SJCRH30 (cell line): ENCODE results near the gene PRKN. TPM values are rescaled to one million over a fixed set of nuclear protein-coding genes. Genes with fewer than 3 reads are reported as not detected.

Experiments used
- DNase-seq, 2 experiments: peaks; one replicate each; pipeline ENCODE4 v3.0.0-alpha.2; 2015 to 2020
- H3K27ac ChIP-seq: fragments of 250-450 bp; sonication (Bioruptor Pico); 2 replicates; pipeline ENCODE4 v1.5.1; 2020; ENCODE audit warnings: mild to moderate bottlenecking, moderate library complexity
- H3K27me3 ChIP-seq: fragments of 250-450 bp; sonication (Bioruptor Pico); 2 replicates; pipeline ENCODE4 v1.5.1; 2020; ENCODE audit warnings: mild to moderate bottlenecking, moderate library complexity
- H3K36me3 ChIP-seq: fragments of 250-450 bp; sonication (Bioruptor Pico); 2 replicates; pipeline ENCODE4 v1.5.1; 2020; ENCODE audit warnings: mild to moderate bottlenecking, moderate library complexity
- H3K4me1 ChIP-seq: fragments of 250-450 bp; sonication (Bioruptor Pico); 2 replicates; pipeline ENCODE4 v1.5.1; 2020; ENCODE audit warnings: mild to moderate bottlenecking, moderate library complexity
- H3K4me3 ChIP-seq: fragments of 250-450 bp; sonication (Bioruptor Pico); 2 replicates; pipeline ENCODE4 v1.5.1; 2020; ENCODE audit warnings: mild to moderate bottlenecking, moderate library complexity
- H3K9me3 ChIP-seq: fragments of 250-450 bp; sonication (Bioruptor Pico); replicated peaks from 2 replicates; pipeline ENCODE4 v1.5.1; 2020; ENCODE audit warnings: mild to moderate bottlenecking, moderate library complexity
- total RNA-seq: library from RNA; depleted of rRNA; stranded (reverse); fragments of >200 nt; shearing (Covaris generic); gene quantifications from 2 replicates; pipeline ENCODE4 v1.2.3, GENCODE V29; 2014

The PRKN gene
- total RNA-seq, 1 experiment from 2014 or later: not detected

GRCh38 chr6:161924516-161925116, 803.0 kb downstream of the PRKN start:
- H3K27ac ChIP-seq: no peak overlapping the region
- no peaks in the 10 kb centered on the region for H3K9me3 ChIP-seq
- H3K4me3 ChIP-seq: no peak overlapping the region
- DNase-seq: no peak
- no peaks in the 10 kb centered on the region for H3K36me3 ChIP-seq
- H3K4me1 ChIP-seq: no peaks in the 10 kb centered on the region
- H3K27me3 ChIP-seq: no peaks in the 10 kb centered on the region; the same call in 1 of the 2 replicates

GRCh38 chr6:161922631-161923119, 804.9 kb downstream of the PRKN start:
- no peak overlapping the region for H3K27ac ChIP-seq
- no peaks in the 10 kb centered on the region for H3K9me3 ChIP-seq
- H3K27me3 ChIP-seq: no peaks in the 10 kb centered on the region; the same call in 1 of the 2 replicates
- peak; percentile 53 to 62 for DNase-seq
- no peaks in the 10 kb centered on the region for H3K4me1 ChIP-seq
- no peak overlapping the region for H3K4me3 ChIP-seq
- no peaks in the 10 kb centered on the region for H3K36me3 ChIP-seq

GRCh38 chr6:161921602-161922395, 805.8 kb downstream of the PRKN start:
- H3K4me1 ChIP-seq: no peaks in the 10 kb centered on the region
- DNase-seq: no peak
- no peak overlapping the region for H3K4me3 ChIP-seq
- no peaks in the 10 kb centered on the region for H3K36me3 ChIP-seq
- no peaks in the 10 kb centered on the region; the same call in 1 of the 2 replicates for H3K27me3 ChIP-seq
- no peak overlapping the region for H3K27ac ChIP-seq
- no peaks in the 10 kb centered on the region for H3K9me3 ChIP-seq

- DNase-seq: no peak
- no peaks in the 10 kb centered on the region for H3K27me3 ChIP-seq
- no peak overlapping the region for H3K27ac ChIP-seq
- no peaks in the 10 kb centered on the region for H3K9me3 ChIP-seq
- H3K4me3 ChIP-seq: no peak overlapping the region
- no peaks in the 10 kb centered on the region for H3K4me1 ChIP-seq
- no peaks in the 10 kb centered on the region for H3K36me3 ChIP-seq
These were observed 807.9 kb downstream of the PRKN start for GRCh38 chr6:161919691-161920090.

- Histone ChIP-seq H3K27ac (no peak overlapping the region), H3K4me1 (no peaks in the 10 kb centered on the region), H3K4me3 (no peak overlapping the region), H3K36me3 (no peaks in the 10 kb centered on the region), H3K27me3 (no peaks in the 10 kb centered on the region), H3K9me3 (no peaks in the 10 kb centered on the region)
- DNase-seq: no peak
These were observed 808.8 kb downstream of the PRKN start for GRCh38 chr6:161918628-161919205.

GRCh38 chr6:161918109-161918531, 809.4 kb downstream of the PRKN start:
- Histone ChIP-seq H3K9me3 (no peaks in the 10 kb centered on the region), H3K27ac (no peak overlapping the region), H3K27me3 (no peaks in the 10 kb centered on the region), H3K4me3 (no peak overlapping the region), H3K36me3 (no peaks in the 10 kb centered on the region), H3K4me1 (no peaks in the 10 kb centered on the region)
- no peak for DNase-seq

- no peak for DNase-seq
- H3K36me3 ChIP-seq: no peaks in the 10 kb centered on the region
- H3K27ac ChIP-seq: no peak overlapping the region
- H3K4me1 ChIP-seq: no peaks in the 10 kb centered on the region
- H3K27me3 ChIP-seq: no peaks in the 10 kb centered on the region
- no peak overlapping the region for H3K4me3 ChIP-seq
- no peaks in the 10 kb centered on the region for H3K9me3 ChIP-seq
These were observed 809.9 kb downstream of the PRKN start for GRCh38 chr6:161917645-161918044.

- no peak for DNase-seq
- Histone ChIP-seq H3K36me3 (no peaks in the 10 kb centered on the region), H3K27me3 (no peaks in the 10 kb centered on the region), H3K9me3 (no peaks in the 10 kb centered on the region), H3K27ac (no peak overlapping the region), H3K4me3 (no peak overlapping the region), H3K4me1 (no peaks in the 10 kb centered on the region)
These were observed 812.1 kb downstream of the PRKN start for GRCh38 chr6:161915456-161915964.

- no peak overlapping the region for H3K27ac ChIP-seq
- H3K4me3 ChIP-seq: no peak overlapping the region
- DNase-seq: no peak
- no peaks in the 10 kb centered on the region; the same call in 1 of the 2 replicates for H3K27me3 ChIP-seq
- H3K36me3 ChIP-seq: no peaks in the 10 kb centered on the region
- no peaks in the 10 kb centered on the region for H3K9me3 ChIP-seq
- H3K4me1 ChIP-seq: no peaks in the 10 kb centered on the region
These were observed 818.7 kb downstream of the PRKN start for GRCh38 chr6:161908872-161909271.

- no peak overlapping the region for H3K4me3 ChIP-seq
- H3K4me1 ChIP-seq: no peaks in the 10 kb centered on the region
- H3K27me3 ChIP-seq: no peaks in the 10 kb centered on the region; the same call in 1 of the 2 replicates
- no peak overlapping the region for H3K27ac ChIP-seq
- no peak for DNase-seq
- H3K36me3 ChIP-seq: no peaks in the 10 kb centered on the region
- H3K9me3 ChIP-seq: no peaks in the 10 kb centered on the region
These were observed 821.0 kb downstream of the PRKN start for GRCh38 chr6:161906571-161906970.

- no peaks in the 10 kb centered on the region; the same call in 1 of the 2 replicates for H3K27me3 ChIP-seq
- no peak for DNase-seq
- H3K36me3 ChIP-seq: no peaks in the 10 kb centered on the region
- H3K4me1 ChIP-seq: no peaks in the 10 kb centered on the region
- H3K4me3 ChIP-seq: no peak overlapping the region
- H3K27ac ChIP-seq: no peak overlapping the region
- H3K9me3 ChIP-seq: no peaks in the 10 kb centered on the region
These were observed 823.9 kb downstream of the PRKN start for GRCh38 chr6:161903584-161904212.

GRCh38 chr6:161901740-161902426, 825.7 kb downstream of the PRKN start:
- H3K36me3 ChIP-seq: no peaks in the 10 kb centered on the region
- H3K9me3 ChIP-seq: no peaks in the 10 kb centered on the region
- no peaks in the 10 kb centered on the region for H3K4me1 ChIP-seq
- H3K27ac ChIP-seq: no peak overlapping the region
- no peak overlapping the region for H3K4me3 ChIP-seq
- H3K27me3 ChIP-seq: no peaks in the 10 kb centered on the region
- no peak for DNase-seq

- H3K4me1 ChIP-seq: no peaks in the 10 kb centered on the region
- no peaks in the 10 kb centered on the region for H3K36me3 ChIP-seq
- H3K27me3 ChIP-seq: peaks cover 12% of the 10 kb centered on the region; the same call in 1 of the 2 replicates
- DNase-seq: no peak
- no peaks in the 10 kb centered on the region for H3K9me3 ChIP-seq
- no peak overlapping the region for H3K27ac ChIP-seq
- H3K4me3 ChIP-seq: no peak overlapping the region
These were observed 833.1 kb downstream of the PRKN start for GRCh38 chr6:161894436-161894835.

GRCh38 chr6:161891542-161891941, 836.0 kb downstream of the PRKN start:
- no peak overlapping the region for H3K27ac ChIP-seq
- H3K4me1 ChIP-seq: no peaks in the 10 kb centered on the region
- no peak overlapping the region for H3K4me3 ChIP-seq
- no peaks in the 10 kb centered on the region for H3K36me3 ChIP-seq
- no peaks in the 10 kb centered on the region for H3K9me3 ChIP-seq
- DNase-seq: no peak
- peaks cover 12% of the 10 kb centered on the region; the same call in 1 of the 2 replicates for H3K27me3 ChIP-seq
